22Rv1 (cell line): ENCODE results near the gene KBTBD12.

Source experiments
- CTCF ChIP-seq: fragments of 450-650 bp; IDR thresholded peaks from 2 replicates; pipeline ENCODE4 v1.5.1; 2017; ENCODE audit warnings: mild to moderate bottlenecking
- ZFX ChIP-seq: fragments of 450-650 bp; IDR thresholded peaks from 2 replicates; pipeline ENCODE4 v1.6.1; 2017; ENCODE audit warnings: antibody characterized with exemption, borderline replicate concordance

GRCh38 chr3:127959041-127959440 is 44.0 kb downstream of the KBTBD12 start:
- TF ChIP-seq CTCF (no peak), ZFX (no peak)
